GM19395 (cell line): ENCODE results near the gene NAA20.

ENCODE experiments used
- ATAC-seq: cut with Tn5 transposase; IDR thresholded peaks from one replicate; pipeline ENCODE4 v1.9.1; 2021; ENCODE audit warnings: mild to moderate bottlenecking, moderate library complexity; ENCODE audit not compliant: unreplicated experiment

Gene NAA20

GRCh38 chr20:20070871-20071726, 53.9 kb downstream of the NAA20 start:
- ATAC-seq, result no peak

DNA sequence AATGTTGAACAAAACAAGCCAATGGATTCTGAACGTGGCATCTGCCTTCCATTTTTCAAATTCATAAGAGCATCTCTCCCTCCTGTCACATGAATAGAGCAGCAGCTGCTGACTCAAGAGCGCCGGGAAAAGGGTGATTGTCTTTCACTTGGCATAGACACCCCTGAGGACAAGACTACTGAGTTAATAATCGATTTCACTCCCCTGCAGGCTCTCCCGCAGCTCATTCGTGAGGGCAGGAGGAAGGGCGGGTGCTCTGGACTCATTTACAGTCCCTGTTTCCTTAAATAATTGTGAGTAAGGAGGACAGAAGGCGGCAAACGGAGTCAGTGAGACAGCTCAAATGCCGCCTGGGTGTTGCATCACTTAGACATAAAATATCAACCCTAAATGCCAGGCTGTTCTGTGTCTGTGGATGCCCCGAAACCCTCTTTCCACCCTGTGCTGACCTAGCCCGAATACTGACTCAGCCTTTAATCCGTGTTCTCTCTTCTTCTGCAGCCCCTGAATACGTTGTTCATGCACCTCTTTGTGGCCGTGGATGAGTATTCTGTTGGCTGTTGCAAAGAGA, 56.7 kb downstream of the NAA20 start:
- no peak for ATAC-seq

GRCh38 chr20:20075032-20075431, 57.9 kb downstream of the NAA20 start:
- ATAC-seq, result no peak

DNA sequence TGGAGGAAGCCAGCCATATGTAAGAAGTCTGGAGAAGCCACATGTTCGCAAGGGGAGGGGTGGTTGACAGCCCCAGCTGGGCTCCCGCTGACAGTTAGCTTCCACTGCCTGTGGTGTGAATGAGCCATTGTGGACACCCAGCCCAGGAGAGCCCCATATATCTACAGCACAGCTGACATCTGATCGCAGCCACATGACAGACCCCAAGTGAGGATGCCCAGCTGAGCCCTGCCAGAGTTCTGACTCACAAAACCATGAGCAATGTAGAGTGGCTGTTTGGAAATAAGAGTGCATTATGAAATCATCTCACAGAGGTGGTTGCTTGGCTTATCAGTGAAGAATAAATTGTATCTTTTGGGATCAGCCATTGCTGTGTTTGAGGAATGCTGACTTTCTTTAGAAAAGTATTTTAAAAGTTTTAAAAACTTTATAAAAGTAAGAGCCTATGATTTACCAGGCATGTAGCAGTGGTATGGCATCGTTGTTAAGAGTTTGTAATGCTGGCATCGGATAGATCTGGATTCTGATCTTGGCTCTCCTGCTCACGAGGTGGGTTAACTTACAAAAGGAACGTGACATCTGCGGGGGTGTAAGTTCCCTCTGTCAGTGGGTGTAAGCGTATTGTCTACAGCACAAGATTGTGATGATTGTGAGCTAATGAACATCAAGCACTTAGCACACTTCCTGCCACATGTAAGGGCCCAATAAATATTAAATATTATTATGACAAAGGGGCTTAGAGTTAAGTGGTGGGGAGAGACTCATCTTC, 59.3 kb downstream of the NAA20 start:
- ATAC-seq, result no peak

DNA sequence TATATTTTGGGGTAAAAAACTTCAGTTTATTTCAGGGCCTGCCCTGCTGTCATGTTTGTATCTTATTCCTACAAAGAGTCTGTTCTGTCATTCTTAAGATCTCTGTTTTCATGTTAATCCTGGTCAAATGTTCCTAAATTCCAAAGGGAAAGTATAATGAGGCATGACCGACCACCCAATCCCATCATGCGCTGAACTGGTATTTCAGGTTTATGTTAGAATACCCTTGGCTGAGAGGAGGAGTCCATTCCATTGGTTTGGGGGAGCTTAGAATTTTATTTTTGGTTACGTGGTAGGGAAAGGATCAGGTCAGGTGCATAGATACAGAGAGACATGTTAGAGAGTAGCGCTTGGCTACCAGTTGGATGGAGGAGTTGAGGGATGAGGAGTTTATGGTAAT, 60.9 kb downstream of the NAA20 start:
- no peak for ATAC-seq

GRCh38 chr20:20079102-20079784, 62.1 kb downstream of the NAA20 start:
- no peak for ATAC-seq
